ENCODE measurements around the gene ADAMTS15.

ADAMTS15 gene

DNA sequence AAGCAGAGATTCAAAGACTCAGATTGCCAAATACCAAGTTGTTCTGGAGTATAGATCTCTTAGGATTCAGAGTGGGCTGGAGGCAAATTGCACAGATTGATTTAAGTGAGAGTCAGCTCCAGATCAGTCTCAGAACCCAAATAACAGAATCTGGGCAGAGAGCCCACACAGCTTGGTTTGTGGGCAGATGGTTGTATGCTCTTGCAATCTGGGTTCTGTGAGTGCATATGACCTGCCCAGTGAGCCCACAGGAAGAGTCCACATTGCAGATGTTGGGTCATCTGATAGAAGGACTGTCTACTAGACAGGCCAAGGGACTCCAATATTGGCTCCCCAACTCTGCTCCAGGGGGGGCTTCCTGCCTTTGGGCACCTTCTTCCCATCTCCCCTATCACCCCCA, 65.9 kb downstream of the ADAMTS15 start:
- no peak for DNase-seq (ENCODE audit: low spot score)
- TF ChIP-seq, protein P1, sequence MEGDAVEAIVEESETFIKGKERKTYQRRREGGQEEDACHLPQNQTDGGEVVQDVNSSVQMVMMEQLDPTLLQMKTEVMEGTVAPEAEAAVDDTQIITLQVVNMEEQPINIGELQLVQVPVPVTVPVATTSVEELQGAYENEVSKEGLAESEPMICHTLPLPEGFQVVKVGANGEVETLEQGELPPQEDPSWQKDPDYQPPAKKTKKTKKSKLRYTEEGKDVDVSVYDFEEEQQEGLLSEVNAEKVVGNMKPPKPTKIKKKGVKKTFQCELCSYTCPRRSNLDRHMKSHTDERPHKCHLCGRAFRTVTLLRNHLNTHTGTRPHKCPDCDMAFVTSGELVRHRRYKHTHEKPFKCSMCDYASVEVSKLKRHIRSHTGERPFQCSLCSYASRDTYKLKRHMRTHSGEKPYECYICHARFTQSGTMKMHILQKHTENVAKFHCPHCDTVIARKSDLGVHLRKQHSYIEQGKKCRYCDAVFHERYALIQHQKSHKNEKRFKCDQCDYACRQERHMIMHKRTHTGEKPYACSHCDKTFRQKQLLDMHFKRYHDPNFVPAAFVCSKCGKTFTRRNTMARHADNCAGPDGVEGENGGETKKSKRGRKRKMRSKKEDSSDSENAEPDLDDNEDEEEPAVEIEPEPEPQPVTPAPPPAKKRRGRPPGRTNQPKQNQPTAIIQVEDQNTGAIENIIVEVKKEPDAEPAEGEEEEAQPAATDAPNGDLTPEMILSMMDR (IDR thresholded peaks at IDR 0.05; ENCODE audit: borderline replicate concordance, control extremely low read depth, extremely low read depth, insufficient read depth, missing control alignments): no peak
- in situ Hi-C loops (cut with MboI; ENCODE audit: low sequenced_read_pairs, unreplicated experiment): no loop called here

DNA sequence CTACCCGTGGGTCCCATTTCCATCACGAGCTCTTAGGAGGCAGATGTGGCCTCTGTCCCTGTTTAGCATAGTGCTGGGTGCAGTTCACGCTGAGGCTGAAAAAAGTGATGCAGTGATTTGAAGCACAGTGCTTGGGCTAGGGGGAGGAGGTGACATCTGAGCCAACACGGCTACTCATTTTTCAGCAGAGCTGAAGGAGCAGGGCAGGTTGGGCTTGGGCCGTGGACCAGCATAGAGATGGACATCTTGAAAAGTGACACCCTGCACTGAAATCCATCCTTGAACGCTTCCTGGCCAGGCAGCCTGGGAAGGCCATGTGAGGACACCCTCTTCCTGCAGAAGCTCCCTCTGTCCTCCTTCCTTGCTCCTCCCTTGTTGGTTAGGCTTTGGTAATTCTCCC, 66.4 kb downstream of the ADAMTS15 start:
- TF ChIP-seq, protein P1 (IDR thresholded peaks at IDR 0.05; ENCODE audit: borderline replicate concordance, control extremely low read depth, extremely low read depth, insufficient read depth, missing control alignments): no peak
- no peak for DNase-seq (ENCODE audit: low spot score)
- in situ Hi-C loops (cut with MboI; ENCODE audit: low sequenced_read_pairs, unreplicated experiment): no loop called here

DNA sequence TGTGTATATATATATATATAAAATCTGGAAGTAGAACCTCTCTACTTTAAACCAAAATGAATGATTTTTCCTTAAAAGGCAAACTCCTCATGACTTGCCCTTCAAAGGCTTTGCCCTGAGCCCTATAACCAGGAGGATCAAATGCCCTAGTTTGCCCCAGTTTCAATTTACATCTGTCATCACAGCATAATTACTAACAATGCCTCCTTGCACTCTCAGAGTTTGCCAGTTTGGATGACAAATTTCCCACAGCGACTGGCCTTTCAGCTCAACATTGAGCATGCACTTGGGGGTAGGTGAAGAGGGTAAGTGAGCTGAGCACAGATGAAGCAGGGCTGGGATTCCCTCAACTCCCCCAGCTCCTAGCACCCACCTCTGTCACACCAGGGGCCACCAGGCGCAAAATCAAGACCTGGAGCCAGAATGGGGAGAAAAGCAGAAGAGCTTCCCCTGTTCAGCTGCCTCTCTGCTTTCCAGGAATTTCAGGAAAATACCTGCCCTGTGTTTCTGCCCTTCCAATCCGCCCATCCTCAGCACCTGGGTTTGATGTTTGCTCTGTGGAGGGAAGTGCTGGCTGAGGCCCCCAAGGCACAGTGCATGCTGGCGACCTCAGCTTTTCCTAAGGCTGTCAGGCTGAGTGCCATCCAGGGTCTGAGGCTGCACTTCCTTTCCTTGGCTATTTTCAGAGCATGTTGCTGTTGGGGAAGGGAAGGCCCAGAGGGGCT, 67.5 kb downstream of the ADAMTS15 start:
- TF ChIP-seq, protein P1 (IDR thresholded peaks at IDR 0.05; ENCODE audit: borderline replicate concordance, control extremely low read depth, extremely low read depth, insufficient read depth, missing control alignments): no peak
- in situ Hi-C loops (cut with MboI; ENCODE audit: low sequenced_read_pairs, unreplicated experiment): no loop called here
- no peak for DNase-seq (ENCODE audit: low spot score)

DNA sequence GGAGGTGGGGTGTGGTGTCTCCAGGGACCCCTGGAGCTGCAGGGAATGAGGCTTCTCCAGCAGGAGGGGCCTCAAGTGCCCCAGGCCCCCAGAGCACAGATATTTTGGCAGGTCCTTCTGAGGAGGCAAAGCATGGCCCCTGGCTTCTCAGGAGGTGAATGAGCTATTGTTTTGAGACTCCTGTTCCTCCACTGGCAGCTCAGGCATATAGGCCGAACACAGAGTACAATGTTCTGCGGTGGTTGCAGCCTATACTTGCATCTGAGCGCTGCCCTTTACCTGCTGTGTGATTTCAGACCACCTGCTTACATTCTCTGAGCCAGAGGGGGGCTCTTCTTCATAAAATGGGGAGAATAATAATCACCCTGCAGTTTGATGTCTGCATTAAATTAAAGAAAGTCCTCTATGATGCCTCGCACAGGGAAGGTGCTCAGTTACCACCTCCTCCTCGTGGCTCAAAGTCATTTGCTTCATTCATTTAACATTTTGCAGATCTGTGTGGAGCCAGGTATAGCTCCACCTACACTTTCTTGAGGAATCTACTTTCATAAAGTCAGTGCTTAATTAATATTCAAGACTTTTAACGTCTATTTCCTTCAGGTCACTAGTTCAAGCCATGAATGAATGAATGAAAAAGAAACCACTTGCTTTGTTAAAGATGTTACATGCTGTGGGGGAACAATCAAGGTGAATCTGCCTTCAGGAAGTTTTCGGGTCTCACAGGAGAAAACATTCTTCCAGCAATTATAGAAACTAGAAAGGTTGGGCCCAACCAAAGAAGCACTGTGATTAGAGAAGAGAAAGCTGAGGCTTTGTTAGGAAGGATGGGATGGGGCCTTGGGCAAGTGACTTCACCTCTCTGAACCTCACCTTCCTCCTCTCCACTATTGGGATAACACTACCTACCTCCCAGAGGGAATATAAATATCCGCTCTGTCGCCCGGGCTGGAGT, 68.4 kb downstream of the ADAMTS15 start:
- DNase-seq (ENCODE audit: low spot score): no peak
- TF ChIP-seq, protein P1 (IDR thresholded peaks at IDR 0.05; ENCODE audit: borderline replicate concordance, control extremely low read depth, extremely low read depth, insufficient read depth, missing control alignments): no peak
- in situ Hi-C loops (cut with MboI; ENCODE audit: low sequenced_read_pairs, unreplicated experiment): no loop called here

DNA sequence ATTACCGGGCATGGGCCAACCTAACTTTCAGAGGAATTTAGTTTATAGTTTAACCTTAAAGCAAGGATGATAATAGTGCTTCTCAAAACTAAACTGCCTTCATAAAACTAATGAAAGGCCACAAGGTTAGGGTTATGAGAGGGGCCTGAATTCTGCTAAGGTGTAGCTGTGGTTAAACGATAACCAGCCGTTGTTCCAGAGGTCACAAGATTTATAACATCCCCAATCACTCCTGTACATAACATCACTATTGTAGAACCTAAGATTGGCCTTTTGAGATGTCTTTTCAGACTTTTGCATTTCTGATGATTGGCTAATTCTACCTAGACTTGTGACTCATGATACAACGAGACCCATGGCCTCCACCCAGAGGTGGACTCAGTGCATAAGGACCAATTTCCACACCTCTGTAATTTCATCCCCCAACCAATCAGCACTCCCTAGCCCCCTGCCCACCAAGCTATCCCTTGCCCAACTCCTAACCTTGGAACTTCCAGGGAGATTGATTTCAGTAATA, 69.8 kb downstream of the ADAMTS15 start:
- no peak for DNase-seq (ENCODE audit: low spot score)
- TF ChIP-seq, protein P1 (IDR thresholded peaks at IDR 0.05; ENCODE audit: borderline replicate concordance, control extremely low read depth, extremely low read depth, insufficient read depth, missing control alignments): no peak
- in situ Hi-C loops (cut with MboI; ENCODE audit: low sequenced_read_pairs, unreplicated experiment): no loop called here

DNA sequence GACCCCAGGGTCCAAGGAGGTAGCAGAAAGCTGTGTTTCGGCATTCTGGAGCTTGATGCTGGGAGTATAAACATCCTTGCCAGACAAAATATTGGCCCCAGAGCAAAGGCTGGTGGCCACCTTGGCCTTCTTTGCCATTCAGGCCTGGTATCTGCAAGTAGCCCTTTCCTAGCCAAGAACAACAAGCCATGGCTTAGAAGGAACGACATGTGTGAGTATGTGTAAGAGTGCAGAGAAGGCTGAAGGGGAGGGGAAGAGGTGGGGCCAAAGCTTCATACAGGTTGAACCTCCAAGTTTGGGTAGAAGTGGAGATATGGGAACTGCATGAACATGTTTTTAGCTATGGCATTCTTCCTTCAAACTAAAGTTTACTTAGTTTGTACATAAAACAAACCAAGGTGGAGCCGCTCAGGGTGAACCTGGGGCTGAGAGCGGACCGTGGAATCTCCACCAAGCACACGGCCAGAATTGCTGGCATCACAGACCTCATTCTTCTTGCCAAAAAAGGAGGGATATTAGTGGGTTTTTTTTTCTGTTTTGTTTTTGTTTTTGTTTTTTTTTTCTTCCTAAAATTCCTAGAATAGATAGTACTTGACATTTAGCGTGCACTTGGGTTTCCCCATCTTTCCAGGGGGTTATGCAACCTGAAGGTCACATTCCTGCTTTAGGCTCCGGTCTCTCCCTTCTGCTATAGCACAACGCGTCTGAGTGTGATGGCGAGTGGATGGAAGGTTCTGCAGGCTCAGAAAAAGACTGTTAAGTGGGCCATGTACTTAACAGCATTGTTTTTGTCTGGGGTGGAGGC, 70.9 kb downstream of the ADAMTS15 start:
- in situ Hi-C loops (cut with MboI; ENCODE audit: low sequenced_read_pairs, unreplicated experiment): no loop called here
- TF ChIP-seq, protein P1 (IDR thresholded peaks at IDR 0.05; ENCODE audit: borderline replicate concordance, control extremely low read depth, extremely low read depth, insufficient read depth, missing control alignments): no peak
- DNase-seq (ENCODE audit: low spot score): no peak

Measured in GM13976 (cell line).